HepG2 (cell line): Measurements from ENCODE around the gene GPS1. TPM values are rescaled to one million over a fixed set of nuclear protein-coding genes. Genes with fewer than 3 reads are reported as not detected.
A peak's percentile ranks its signal among the peaks of the same experiment; 100 is the strongest.

Experiments used
- EZH2 ChIP-seq: conservative IDR thresholded peaks from 2 replicates; pipeline ENCODE4 v1.6.1; 2012; ENCODE audit warnings: mild to moderate bottlenecking, low read depth, low read length, moderate library complexity
- HIVEP1 ChIP-seq: sonication (generic); formaldehyde crosslinking; IDR thresholded peaks from 2 replicates; pipeline ENCODE4 v1.4.0; 2020; ENCODE audit warnings: mild to moderate bottlenecking, missing genetic modification reagents
- IRX3 ChIP-seq: sonication (generic); formaldehyde crosslinking; IDR thresholded peaks from 2 replicates; pipeline ENCODE4 v1.8.1; 2023; ENCODE audit warnings: mild to moderate bottlenecking, low read depth, missing genetic modification reagents, borderline replicate concordance
- KLF13 ChIP-seq: sonication (generic); formaldehyde crosslinking; IDR thresholded peaks from 2 replicates; pipeline ENCODE4 v1.4.0; 2020; ENCODE audit warnings: mild to moderate bottlenecking, missing genetic modification reagents
- POLR2AphosphoS2 ChIP-seq: IDR thresholded peaks from 2 replicates; pipeline ENCODE4 v1.6.1; 2011; ENCODE audit warnings: low read depth, low read length, improper control_type of control experiment
- REL ChIP-seq: sonication (generic); formaldehyde crosslinking; conservative IDR thresholded peaks from 2 replicates; pipeline ENCODE4 v1.8.0; 2022; ENCODE audit warnings: mild to moderate bottlenecking, missing genetic modification reagents, moderate library complexity
- SMARCE1 ChIP-seq: fragments of 450-650 bp; IDR thresholded peaks from 2 replicates; pipeline ENCODE4 v1.6.1; 2017; ENCODE audit warnings: borderline replicate concordance
- ZFP90 ChIP-seq: sonication (generic); formaldehyde crosslinking; IDR thresholded peaks from 2 replicates; pipeline ENCODE4 v1.8.0; 2022; ENCODE audit warnings: missing genetic modification reagents, mild to moderate bottlenecking, inconsistent platforms, borderline replicate concordance
- ZNF326 ChIP-seq: sonication (generic); formaldehyde crosslinking; IDR thresholded peaks from 2 replicates; pipeline ENCODE4 v1.4.0; 2020; ENCODE audit warnings: missing genetic modification reagents, borderline replicate concordance
- ZNF446 ChIP-seq: sonication (generic); formaldehyde crosslinking; IDR thresholded peaks from 2 replicates; pipeline ENCODE4 v1.5.0; 2020; ENCODE audit warnings: mild to moderate bottlenecking, missing genetic modification reagents
- ZNF570 ChIP-seq: sonication (generic); formaldehyde crosslinking; IDR thresholded peaks from 2 replicates; pipeline ENCODE4 v1.4.0; 2020; ENCODE audit warnings: mild to moderate bottlenecking, missing genetic modification reagents, borderline replicate concordance
- ZNF747 ChIP-seq: sonication (generic); formaldehyde crosslinking; IDR thresholded peaks from 2 replicates; pipeline ENCODE4 v1.8.1; 2023; ENCODE audit warnings: missing genetic modification reagents, mild to moderate bottlenecking, borderline replicate concordance
- ZNF776 ChIP-seq: sonication (generic); formaldehyde crosslinking; IDR thresholded peaks from 2 replicates; pipeline ENCODE4 v1.4.0; 2020; ENCODE audit warnings: mild to moderate bottlenecking, missing genetic modification reagents
- ZNF839 ChIP-seq: sonication (generic); formaldehyde crosslinking; IDR thresholded peaks from 2 replicates; pipeline ENCODE4 v1.4.0; 2020; ENCODE audit warnings: missing genetic modification reagents, mild to moderate bottlenecking, borderline replicate concordance
- polyA plus RNA-seq, 8 experiments: library from polyadenylated mRNA; depleted of rRNA in 3 of 8; stranded (reverse) in 7 of 8; unstranded in 1 of 8; fragments of >200 nt; fragmentation: Illumina TruSeq in 4 of 8; extraction: Trizol in 4 of 8; gene quantifications; 2 replicates each; pipeline versions ENCODE4 v1.2.1 to v1.2.3, GENCODE V29; 2011 to 2016; ENCODE audit warnings: low read depth in 4 of 8, missing spikeins in 1 of 8, mixed read lengths in 1 of 8; ENCODE audit not compliant: insufficient read depth in 1 of 8
- total RNA-seq, 5 experiments: library from RNA; depleted of rRNA; stranded (reverse); fragments of >200 nt; fragmentation: Illumina TruSeq; extraction: Trizol; gene quantifications; 2 replicates each; pipeline ENCODE4 v1.2.3, GENCODE V29; 2016; ENCODE audit warnings: low read depth in 1 of 5
- TF ChIP-seq, protein P1 (sequence below): sonication (generic); formaldehyde crosslinking; conservative IDR thresholded peaks from 2 replicates; pipeline ENCODE4 v1.8.0; 2022; ENCODE audit warnings: low read depth, missing genetic modification reagents
- TF ChIP-seq, protein P2 (sequence below): IDR thresholded peaks from 2 replicates; pipeline ENCODE4 v1.6.1; 2018; ENCODE audit warnings: missing genetic modification reagents
- TF ChIP-seq, protein P3 (sequence below): sonication (generic); formaldehyde crosslinking; IDR thresholded peaks from 2 replicates; pipeline ENCODE4 v1.5.0; 2020; ENCODE audit warnings: missing genetic modification reagents
- TF ChIP-seq, protein P4 (sequence below): sonication (generic); formaldehyde crosslinking; IDR thresholded peaks from 2 replicates; pipeline ENCODE4 v1.4.0; 2020; ENCODE audit warnings: low read depth, mild to moderate bottlenecking, missing genetic modification reagents
- TF ChIP-seq, protein P5 (sequence below): sonication (generic); formaldehyde crosslinking; IDR thresholded peaks from 2 replicates; pipeline ENCODE4 v1.4.0; 2020; ENCODE audit warnings: missing genetic modification reagents
- TF ChIP-seq, protein P6 (sequence below): sonication (generic); formaldehyde crosslinking; IDR thresholded peaks from 2 replicates; pipeline ENCODE4 v1.4.0; 2020; ENCODE audit warnings: mild to moderate bottlenecking, missing genetic modification reagents

Gene GPS1
- total and polyA plus RNA-seq, 2 of the 13 experiments (the other 11 are each of a cell fraction or from before 2014, with no cell fraction given), result 124 to 128 TPM

DNA sequence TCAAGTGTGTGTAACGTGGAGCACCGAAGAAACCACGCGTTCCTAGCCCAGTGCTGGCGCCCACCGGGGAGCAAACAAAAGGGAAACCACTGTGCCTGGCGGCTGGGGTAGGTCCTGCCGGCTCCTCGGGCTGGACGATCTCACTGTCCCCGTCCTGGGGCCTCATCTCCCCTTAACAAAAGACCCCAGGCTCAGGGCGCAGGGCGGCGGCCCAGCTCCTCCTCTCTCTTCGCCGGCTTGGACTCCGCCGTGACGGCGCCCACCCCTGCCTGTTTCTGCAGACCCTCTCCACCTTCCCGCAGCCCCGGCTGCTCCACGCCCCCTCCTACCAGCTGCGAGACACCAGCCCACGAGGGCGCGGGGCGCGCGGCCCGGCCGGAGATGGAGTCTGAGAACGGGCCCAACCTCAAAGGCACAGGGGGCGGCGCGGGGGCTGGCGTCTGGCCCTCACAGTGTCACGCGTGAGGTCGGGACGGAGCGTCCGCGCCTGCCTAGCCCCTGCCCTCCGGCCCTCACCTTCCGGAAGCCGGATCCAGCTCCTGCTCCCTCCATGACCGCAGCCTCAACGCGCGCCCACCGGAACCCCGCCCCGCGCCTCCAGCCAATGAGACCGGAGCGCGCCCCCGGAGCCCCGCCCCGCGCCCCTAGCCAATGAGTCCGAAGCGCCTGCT is 29.3 kb upstream of the GPS1 start, which contains the start of gene CENPX (continued):
- TF ChIP-seq, protein P1, sequence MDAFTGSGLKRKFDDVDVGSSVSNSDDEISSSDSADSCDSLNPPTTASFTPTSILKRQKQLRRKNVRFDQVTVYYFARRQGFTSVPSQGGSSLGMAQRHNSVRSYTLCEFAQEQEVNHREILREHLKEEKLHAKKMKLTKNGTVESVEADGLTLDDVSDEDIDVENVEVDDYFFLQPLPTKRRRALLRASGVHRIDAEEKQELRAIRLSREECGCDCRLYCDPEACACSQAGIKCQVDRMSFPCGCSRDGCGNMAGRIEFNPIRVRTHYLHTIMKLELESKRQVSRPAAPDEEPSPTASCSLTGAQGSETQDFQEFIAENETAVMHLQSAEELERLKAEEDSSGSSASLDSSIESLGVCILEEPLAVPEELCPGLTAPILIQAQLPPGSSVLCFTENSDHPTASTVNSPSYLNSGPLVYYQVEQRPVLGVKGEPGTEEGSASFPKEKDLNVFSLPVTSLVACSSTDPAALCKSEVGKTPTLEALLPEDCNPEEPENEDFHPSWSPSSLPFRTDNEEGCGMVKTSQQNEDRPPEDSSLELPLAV (CRISPR knock-in tag), result no peak
- TF ChIP-seq ZNF570, result no peak
- no peak; the same call in none of the 2 replicates for TF ChIP-seq ZFP90 (CRISPR knock-in tag)
- no peak for TF ChIP-seq EZH2
- peak; percentile 25 for TF ChIP-seq ZNF747 (CRISPR knock-in tag)
- peak; percentile 76; the same call in 1 of the 2 replicates for TF ChIP-seq HIVEP1 (CRISPR knock-in tag)
- TF ChIP-seq, protein P2, sequence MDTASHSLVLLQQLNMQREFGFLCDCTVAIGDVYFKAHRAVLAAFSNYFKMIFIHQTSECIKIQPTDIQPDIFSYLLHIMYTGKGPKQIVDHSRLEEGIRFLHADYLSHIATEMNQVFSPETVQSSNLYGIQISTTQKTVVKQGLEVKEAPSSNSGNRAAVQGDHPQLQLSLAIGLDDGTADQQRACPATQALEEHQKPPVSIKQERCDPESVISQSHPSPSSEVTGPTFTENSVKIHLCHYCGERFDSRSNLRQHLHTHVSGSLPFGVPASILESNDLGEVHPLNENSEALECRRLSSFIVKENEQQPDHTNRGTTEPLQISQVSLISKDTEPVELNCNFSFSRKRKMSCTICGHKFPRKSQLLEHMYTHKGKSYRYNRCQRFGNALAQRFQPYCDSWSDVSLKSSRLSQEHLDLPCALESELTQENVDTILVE, result 0 out of 2 replicates have a peak, but pooled peaks have one; percentile 28
- TF ChIP-seq, protein P3, sequence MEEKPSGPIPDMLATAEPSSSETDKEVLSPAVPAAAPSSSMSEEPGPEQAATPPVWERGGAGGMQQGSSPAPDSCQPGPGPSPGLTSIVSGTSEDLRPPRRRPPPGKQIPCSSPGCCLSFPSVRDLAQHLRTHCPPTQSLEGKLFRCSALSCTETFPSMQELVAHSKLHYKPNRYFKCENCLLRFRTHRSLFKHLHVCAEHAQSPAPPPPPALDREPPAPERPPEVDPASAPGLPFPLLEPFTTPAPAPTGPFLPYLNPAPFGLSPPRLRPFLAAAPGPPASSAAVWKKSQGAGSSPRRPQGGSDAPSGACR, result 0 out of 2 replicates have a peak, but pooled peaks have one; percentile 63
- TF ChIP-seq POLR2AphosphoS2, result no peak
- TF ChIP-seq, protein P4, sequence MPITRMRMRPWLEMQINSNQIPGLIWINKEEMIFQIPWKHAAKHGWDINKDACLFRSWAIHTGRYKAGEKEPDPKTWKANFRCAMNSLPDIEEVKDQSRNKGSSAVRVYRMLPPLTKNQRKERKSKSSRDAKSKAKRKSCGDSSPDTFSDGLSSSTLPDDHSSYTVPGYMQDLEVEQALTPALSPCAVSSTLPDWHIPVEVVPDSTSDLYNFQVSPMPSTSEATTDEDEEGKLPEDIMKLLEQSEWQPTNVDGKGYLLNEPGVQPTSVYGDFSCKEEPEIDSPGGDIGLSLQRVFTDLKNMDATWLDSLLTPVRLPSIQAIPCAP, result 0 out of 2 replicates have a peak, but pooled peaks have one; percentile 81
- peak; percentile 86; the same call in 1 of the 2 replicates for TF ChIP-seq KLF13 (CRISPR knock-in tag)
- TF ChIP-seq ZNF776 (CRISPR knock-in tag), result peak; percentile 70; the same call in 1 of the 2 replicates
- TF ChIP-seq, protein P5, sequence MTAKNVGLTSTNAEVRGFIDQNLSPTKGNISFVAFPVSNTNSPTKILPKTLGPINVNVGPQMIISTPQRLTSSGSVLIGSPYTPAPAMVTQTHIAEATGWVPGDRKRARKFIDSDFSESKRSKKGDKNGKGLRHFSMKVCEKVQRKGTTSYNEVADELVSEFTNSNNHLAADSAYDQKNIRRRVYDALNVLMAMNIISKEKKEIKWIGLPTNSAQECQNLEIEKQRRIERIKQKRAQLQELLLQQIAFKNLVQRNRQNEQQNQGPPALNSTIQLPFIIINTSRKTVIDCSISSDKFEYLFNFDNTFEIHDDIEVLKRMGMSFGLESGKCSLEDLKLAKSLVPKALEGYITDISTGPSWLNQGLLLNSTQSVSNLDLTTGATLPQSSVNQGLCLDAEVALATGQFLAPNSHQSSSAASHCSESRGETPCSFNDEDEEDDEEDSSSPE (CRISPR knock-in tag), result no peak
- TF ChIP-seq, protein P6, sequence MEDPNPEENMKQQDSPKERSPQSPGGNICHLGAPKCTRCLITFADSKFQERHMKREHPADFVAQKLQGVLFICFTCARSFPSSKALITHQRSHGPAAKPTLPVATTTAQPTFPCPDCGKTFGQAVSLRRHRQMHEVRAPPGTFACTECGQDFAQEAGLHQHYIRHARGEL (CRISPR knock-in tag), result 0 out of 2 replicates have a peak, but pooled peaks have one; percentile 62
- TF ChIP-seq REL (CRISPR knock-in tag), result no peak
- TF ChIP-seq IRX3 (CRISPR knock-in tag), result no peak
- TF ChIP-seq ZNF839, result no peak
- TF ChIP-seq ZNF446, result no peak
- TF ChIP-seq SMARCE1, result no peak
- peak; percentile 67; the same call in 1 of the 2 replicates for TF ChIP-seq ZNF326
